ENCODE measurements around the gene GNG12. TPM values are rescaled to one million over a fixed set of nuclear protein-coding genes. Genes with fewer than 3 reads are reported as not detected.

Gene GNG12
- total and polyA plus RNA-seq, 12 donors: 15.3 to 121 (median 84.7) TPM

- no peak overlapping the region for H3K27ac ChIP-seq
- intact Hi-C loops (cut with DNase I): no loop called here
- H3K9me3 ChIP-seq (replicated peaks in 1 of 3): no peaks in the 10 kb centered on the region
- WGBS, 4 donors: 85 to 92% (median 88%) methylated on average over 7 of the region's 7 CpGs
- no peaks in the 10 kb centered on the region for H3K36me3 ChIP-seq (replicated peaks in 1 of 2)
- H3K4me3 ChIP-seq: no peak overlapping the region
- DNase-seq: no peak
- no peaks in the 10 kb centered on the region for H3K27me3 ChIP-seq
- TF ChIP-seq POLR2A (IDR thresholded peaks at IDR 0.05) (no peak), CTCF (IDR thresholded peaks at IDR 0.05) (no peak)
- H3K4me1 ChIP-seq (replicated peaks in 1 of 2): peaks cover 15 to 54% of the 10 kb centered on the region in 2 donors
Measured at GRCh38 chr1:67790201-67790692, 43.0 kb downstream of the GNG12 start.

- intact Hi-C loops (cut with DNase I): no loop called here
- peak overlapping the region in 1 of 5 donors; percentile 6 for H3K27ac ChIP-seq
- no peaks in the 10 kb centered on the region for H3K36me3 ChIP-seq (replicated peaks in 1 of 2)
- WGBS, 4 donors: 58 to 82% (median 75%) methylated on average over 6 of the region's 6 CpGs
- peak in 1 of 7 donors; percentile 34 for DNase-seq
- no peaks in the 10 kb centered on the region for H3K9me3 ChIP-seq (replicated peaks in 1 of 3)
- peaks cover 15 to 53% of the 10 kb centered on the region in 2 donors for H3K4me1 ChIP-seq (replicated peaks in 1 of 2)
- H3K27me3 ChIP-seq: no peaks in the 10 kb centered on the region
- TF ChIP-seq POLR2A (IDR thresholded peaks at IDR 0.05): no peak
- TF ChIP-seq CTCF (IDR thresholded peaks at IDR 0.05): no peak
- H3K4me3 ChIP-seq: no peak overlapping the region
Measured at GRCh38 chr1:67789551-67789950, 43.7 kb downstream of the GNG12 start.

- H3K27ac ChIP-seq: no peak overlapping the region
- TF ChIP-seq CTCF (IDR thresholded peaks at IDR 0.05) (no peak), POLR2A (IDR thresholded peaks at IDR 0.05) (no peak)
- intact Hi-C loops (cut with DNase I): no loop called here
Measured at GRCh38 chr1:67788904-67789303, 44.4 kb downstream of the GNG12 start.

GRCh38 chr1:67788238-67788790 is 45.0 kb downstream of the GNG12 start:
- H3K27me3 ChIP-seq: no peaks in the 10 kb centered on the region
- WGBS, 4 donors: 54 to 64% (median 60%) methylated on average over 5 of the region's 5 CpGs
- peaks cover 15 to 45% of the 10 kb centered on the region in 2 donors for H3K4me1 ChIP-seq (replicated peaks in 1 of 2)
- TF ChIP-seq CTCF (IDR thresholded peaks at IDR 0.05): no peak
- no peak for TF ChIP-seq POLR2A (IDR thresholded peaks at IDR 0.05)
- no peak overlapping the region for H3K27ac ChIP-seq
- no peaks in the 10 kb centered on the region for H3K36me3 ChIP-seq (replicated peaks in 1 of 2)
- no peaks in the 10 kb centered on the region for H3K9me3 ChIP-seq (replicated peaks in 1 of 3)
- no peak overlapping the region for H3K4me3 ChIP-seq
- intact Hi-C loops (cut with DNase I): no loop called here
- DNase-seq: no peak

More at GRCh38 chr1:67788904-67789303, 44.4 kb downstream of the GNG12 start:
- Histone ChIP-seq H3K4me3 (no peak overlapping the region), H3K36me3 (replicated peaks in 1 of 2) (no peaks in the 10 kb centered on the region), H3K27me3 (no peaks in the 10 kb centered on the region), H3K9me3 (replicated peaks in 1 of 3) (no peaks in the 10 kb centered on the region), H3K4me1 (replicated peaks in 1 of 2) (peaks cover 15 to 51% of the 10 kb centered on the region in 2 donors)
- no peak for DNase-seq
- 85 to 92% (median 90%) methylated on average over 7 of the region's 7 CpGs for WGBS, 4 donors

Measured in adrenal gland (tissue), 12 donors.